ENCODE measurements around the gene RFWD3. TPM values are rescaled to one million over a fixed set of nuclear protein-coding genes. Genes with fewer than 3 reads are reported as not detected.

RFWD3 gene
- total RNA-seq, 1 donor from 2014 or later, result 59.2 TPM

DNA sequence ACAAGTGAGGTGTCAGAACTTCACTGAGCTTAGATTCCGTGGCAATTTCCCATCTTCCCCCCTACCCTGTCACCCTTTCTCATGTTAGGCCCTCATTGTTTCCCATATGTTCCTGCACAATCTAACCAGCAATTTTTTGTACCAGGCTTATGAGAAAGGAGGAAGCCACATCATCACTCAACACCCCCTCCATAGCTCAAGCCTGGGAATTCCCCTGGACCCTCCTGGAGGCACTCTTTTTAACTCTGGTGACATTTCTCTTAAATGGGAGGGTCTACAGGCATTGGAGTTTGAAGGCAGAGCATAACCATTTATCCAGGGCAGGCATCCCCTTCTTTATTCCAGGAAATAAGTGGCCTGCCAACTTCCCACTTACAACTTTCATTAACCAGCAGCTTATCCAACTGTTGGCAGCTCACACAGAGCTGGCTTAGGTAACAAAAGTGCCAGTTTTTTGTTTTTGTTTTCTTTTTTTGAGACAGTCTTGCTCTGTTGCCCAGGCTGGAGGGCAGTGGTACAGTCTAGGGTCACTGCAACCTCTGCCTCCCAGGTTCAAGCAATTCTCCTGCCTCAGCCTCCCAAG lies 49.4 kb downstream of the RFWD3 start:
- DNase-seq (ENCODE audit: low spot score), result no peak

DNA sequence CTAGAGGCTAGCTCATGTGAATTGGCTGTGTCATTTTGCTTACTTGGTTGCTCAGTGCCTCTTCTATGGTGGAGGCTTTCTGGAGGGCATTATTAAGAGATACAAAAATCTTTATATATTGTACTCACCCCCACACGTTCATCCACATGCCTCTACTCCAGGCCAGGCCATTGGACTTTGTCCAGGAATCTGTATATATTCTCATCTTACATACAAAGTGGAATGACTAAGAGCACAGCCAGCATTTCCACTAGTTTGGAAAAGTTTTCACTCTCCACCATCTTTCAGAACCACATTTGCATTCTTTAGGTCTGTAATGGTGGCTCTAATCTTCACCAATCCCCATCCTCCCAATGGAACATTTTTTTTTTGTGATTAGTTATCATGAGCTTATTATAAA lies 55.0 kb downstream of the RFWD3 start:
- no peak for DNase-seq (ENCODE audit: low spot score)

DNA sequence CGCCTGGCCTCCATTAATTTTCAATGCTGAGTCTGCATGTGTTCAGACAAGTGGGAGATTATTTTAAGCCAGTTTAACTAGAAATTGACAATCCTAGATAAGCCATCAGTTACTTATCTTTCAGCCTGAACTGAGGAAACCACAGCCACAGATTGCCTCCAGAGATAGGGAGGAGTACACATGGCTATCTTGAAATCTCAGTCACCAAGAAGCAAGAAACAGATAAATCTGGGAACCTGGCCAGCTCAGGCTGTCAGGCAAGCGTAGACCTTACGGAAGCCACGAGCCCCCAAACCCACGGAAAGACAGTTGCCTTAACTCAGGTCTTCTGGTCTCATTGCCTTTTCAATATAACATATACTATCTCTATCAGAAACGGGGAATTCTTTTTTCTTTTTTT lies 57.7 kb downstream of the RFWD3 start:
- no peak for DNase-seq (ENCODE audit: low spot score)

DNA sequence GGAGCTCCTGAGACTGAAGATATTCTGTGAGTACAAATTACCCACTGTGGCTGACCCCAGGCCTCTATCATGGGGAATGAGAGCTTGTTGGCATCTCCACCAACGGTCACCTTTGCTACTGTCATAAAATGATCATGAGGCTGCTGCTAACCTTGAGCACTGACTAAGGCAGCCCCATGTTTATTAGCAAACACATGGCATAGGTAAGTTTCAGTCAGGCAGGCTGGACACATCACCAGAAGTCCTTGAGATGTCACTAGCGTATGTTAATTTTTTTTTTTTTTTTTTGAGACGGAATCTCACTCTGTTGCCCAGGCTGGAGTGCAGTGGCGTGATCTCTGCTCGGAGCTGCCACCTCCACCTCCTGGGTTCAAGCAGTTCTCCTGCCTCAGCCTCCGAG lies 58.3 kb downstream of the RFWD3 start:
- DNase-seq (ENCODE audit: low spot score), result no peak

DNA sequence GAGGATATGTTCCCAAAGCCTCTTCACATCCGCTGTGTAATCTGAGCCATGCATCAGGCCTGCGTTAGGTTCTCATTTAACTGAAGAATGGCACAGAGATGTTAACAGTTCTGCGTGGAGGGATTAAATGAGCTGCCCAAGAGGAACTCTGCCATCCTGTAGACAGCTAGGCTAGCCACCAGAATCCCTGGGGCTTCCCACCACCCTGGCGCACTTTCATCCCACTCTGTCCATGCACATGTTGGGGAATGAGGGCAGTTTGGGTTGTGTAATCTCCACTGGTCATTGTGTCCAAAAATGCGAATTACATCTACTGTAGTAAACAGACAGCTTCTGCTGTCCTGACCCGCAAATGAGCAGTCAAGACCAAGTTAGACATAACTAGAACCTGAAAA lies 58.7 kb downstream of the RFWD3 start:
- peak; percentile 30 for DNase-seq (ENCODE audit: low spot score)

DNA sequence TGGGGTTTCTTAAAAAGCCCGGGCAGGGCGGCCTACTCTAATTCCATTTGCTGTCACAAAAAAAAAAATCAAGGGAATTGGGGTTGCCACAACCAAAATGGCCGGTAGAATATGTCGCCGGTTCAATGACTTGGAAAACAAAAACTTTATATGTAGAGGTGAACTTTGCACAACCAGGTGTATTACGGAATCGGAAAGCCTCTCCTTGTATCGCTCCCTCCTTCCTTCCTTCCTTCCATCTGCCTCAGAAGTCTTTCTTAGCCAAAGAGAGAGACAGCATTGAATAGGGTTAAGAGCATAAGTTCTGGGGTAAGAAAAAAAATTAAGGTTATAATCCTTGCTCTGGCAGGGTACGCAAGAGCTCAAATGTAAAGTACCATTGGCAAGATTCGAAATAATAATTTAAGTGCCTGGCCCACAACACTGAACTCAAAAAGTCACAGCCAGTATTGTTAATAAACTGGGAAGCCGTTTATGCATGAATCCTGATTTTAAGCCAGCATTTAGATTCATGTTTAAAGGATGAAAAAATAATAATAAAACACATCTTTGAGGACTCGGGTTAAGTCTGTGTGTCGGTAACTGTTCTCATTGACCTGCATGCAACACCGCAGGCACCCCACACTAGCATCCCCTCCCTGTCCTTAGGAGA lies 59.2 kb downstream of the RFWD3 start:
- no peak for DNase-seq (ENCODE audit: low spot score)

DNA sequence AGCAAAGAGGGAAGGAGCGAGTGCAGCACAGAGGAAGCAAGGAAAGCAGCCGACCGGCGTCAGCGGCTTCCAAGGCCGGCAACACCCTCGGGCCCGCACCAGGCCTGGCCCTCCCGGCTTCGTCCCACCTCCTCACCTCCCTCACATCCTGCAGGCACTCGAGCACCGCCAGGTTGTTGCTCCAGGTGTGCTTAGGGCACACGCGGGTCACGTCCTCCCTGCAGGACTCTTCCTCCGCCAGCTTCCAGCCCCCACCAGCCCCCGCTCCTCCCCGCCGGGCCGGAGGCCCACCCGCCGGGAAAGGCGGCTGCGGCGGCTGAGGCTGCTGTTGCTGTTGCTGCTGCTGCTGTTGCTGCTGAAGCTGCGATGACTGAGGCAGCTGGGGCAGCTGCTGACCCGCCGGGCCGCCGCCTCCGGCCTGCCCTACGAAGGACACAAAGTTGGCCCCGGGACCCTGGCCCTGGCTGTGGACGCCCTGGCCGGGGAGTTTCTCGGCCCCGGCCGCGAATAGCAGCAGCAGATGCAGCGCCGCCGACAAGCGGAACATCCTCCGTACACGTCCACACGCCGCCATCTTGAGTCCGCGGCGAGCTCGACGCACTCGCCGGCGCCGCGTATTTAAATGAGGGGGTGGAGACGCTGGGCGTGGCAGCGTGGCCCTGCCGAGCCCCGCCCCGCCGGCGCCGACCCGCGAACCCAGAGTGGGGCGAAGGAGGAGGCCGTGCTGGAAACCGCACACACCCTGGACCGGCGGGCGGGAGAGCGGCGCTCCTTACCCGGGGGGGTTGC lies 60.0 kb downstream of the RFWD3 start, which contains the start of gene GLG1:
TSS of gene GLG1 (minus strand) at position 594 of the 789 bp plus-strand sequence. CDS start at position 574, 20 bp downstream.
- peak; percentile 96 for DNase-seq (ENCODE audit: low spot score)

DNA sequence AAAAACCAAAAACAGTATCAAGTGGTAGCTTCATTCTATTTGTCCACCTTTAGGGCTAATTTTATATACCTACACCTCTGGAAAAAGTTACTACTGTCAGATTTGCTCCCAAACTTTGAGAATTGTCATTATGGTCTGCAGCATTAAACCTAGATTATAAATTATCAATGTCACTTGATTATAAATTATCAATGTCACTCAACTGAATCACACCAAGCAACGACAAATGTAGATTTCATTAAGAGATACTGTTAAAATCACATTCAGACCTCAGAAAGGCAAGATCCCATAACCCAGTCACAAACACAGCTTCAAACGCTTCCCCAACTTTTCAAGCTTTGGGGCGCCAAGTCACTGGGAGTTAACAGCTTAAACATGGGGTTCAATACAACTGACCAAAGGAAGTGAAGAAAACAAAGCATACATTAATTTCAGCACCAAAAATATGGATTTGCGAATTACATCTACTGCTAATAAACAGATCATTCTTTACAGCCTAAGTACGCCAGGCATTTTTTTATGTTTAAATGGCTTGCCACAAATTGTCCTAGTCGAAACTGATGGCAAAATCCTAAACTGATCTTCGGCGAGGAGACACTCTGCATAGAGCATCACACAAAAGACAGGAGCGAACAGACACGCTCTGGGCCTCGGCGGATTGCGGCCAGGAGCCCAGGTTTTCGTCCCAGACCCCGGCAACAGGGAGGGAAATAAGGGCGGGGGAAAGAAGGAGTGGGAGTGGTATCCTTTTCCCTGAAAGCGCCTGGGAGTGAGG lies 60.7 kb downstream of the RFWD3 start:
- no peak for DNase-seq (ENCODE audit: low spot score)

DNA sequence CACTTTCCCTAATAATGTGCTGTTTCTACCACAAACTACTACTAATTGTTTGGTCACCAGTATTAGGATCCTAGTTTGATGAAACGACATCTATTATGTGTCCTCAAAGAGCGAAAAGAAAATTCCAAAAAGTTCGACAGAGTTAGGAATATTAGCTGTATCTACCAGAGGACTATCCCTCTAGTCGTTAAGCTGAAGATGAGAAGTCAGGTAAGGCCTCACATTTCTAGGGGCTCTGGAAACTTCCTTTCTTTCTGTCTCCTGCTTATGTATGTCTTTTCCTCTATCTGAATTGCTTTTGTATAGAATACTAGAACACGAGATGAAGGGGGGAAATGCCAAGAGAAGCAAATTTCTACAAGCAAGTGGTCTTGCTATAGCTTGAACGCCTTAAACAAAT lies 61.3 kb downstream of the RFWD3 start:
- DNase-seq (ENCODE audit: low spot score), result no peak

DNA sequence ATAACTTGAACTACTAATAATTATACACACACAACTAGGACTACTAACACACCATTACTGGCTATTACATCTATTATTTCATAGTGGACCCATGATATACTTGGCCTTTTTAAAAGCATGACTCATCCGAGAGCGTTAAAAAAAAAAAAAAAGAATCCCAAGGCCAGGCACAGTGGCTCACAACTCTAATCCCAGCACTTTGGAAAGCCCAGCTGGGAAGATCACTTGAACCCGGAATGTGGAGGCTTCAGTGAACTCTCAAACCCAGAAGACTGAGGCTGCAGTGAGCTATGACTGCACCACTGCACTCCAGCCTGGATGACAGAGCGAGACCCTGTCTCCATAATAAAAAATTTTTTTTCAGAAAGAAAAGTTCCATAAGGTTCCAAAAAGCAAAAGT lies 62.8 kb downstream of the RFWD3 start:
- peak; percentile 10 for DNase-seq (ENCODE audit: low spot score)

DNA sequence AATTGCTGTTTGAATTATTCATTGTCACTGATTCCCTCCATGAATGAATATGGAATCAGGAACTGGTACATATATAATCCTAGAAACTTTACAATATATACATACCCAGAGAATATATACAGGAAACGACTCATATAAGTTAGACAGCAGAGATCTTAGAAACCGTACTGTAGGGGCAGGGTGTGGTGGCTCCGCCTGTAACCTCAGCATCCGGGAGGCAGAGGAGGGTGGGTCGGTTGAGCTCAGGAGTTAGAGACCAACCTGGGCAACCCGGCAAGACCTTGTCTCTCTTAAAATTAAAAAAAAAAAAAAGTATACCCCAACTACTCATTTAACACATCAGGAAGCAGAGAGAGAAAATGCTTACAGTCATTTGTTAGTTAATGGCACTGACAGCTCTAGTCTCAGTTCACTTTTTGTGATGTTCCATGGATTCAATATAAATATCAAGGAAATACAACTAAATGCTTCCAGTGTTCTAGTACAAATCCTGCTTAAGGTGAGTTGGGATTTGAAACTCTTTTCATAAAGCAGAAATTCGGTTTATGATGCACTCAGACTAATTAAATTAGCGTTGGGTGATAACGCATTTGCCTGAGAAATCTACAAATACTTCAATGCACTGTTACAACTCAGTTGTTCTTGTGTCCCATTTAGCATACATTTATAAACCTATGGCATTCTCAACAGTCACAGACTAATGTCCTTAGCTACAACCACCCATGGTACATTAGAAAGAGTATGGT lies 65.4 kb downstream of the RFWD3 start:
- DNase-seq (ENCODE audit: low spot score), result no peak

DNA sequence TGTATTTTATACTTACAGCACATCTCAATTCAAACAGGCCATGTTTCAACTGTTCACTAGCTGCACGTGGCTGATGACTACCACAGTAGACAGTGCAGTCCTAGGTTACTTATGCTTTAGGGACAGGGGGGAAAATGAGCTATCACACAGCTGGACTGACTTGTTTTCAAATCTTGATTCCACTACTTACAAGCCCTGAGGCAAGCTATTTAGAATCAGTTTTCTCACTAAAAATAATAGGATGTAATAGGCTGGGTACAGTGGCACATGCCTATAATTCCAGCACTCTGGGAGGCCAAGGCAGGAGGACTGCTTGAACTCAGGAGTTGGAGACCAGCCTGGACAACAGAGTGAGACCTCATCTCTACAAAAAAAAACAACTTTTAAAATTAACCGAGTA lies 70.1 kb downstream of the RFWD3 start:
- no peak for DNase-seq (ENCODE audit: low spot score)

DNA sequence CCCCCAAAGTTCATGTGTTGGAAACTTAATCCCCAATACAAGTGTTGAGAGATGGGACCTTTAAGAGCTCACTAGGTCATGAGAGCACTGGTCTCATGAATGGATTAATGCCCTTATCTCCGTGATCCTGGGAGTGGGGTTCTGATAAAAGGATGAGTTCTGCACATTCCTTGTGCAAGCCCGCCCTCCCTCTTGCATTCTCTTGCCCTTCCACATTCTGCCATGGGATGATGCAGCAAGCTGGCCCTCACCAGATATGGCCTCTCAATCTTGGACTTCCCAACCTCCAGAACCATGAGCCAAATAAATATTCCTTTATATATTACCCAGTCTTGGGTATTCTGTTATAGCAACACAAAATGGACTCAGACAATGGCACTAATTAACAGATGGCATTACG lies 73.8 kb downstream of the RFWD3 start:
- DNase-seq (ENCODE audit: low spot score), result no peak

DNA sequence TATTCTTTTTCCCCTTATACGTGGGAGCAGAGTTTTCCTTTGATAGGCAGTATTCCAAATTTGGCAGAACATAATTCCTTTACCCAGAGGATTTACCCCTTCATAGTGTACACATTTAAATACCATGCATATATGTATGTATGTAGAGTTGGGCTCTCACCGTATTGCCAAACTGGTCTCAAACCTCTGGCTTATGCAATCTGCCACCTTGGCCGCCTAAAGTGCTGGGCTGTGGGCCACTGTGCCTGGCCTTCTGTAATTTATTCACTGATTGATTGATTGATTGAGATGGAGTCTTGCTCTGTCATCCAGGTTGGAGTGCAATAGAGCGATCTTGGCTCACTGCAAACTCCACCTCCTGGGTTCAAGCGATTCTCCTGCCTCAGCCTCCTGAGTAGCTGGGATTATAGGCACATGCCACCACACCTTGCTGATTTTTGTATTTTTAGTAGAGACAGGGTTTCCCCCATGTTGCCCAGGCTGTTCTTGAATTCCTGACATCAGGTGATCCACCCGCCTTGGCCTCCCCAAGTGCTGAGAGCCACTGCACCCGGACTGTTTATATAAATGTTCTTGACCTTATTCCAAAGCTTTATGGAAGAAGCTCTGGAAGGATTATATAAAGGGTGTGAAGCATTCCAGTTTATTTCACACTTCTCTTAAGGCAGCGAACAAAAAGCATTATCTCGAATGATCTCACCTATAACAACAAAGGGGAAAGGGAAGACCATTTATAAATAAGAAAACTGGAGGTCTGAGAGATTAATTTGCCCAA lies 74.6 kb downstream of the RFWD3 start:
- no peak for DNase-seq (ENCODE audit: low spot score)

DNA sequence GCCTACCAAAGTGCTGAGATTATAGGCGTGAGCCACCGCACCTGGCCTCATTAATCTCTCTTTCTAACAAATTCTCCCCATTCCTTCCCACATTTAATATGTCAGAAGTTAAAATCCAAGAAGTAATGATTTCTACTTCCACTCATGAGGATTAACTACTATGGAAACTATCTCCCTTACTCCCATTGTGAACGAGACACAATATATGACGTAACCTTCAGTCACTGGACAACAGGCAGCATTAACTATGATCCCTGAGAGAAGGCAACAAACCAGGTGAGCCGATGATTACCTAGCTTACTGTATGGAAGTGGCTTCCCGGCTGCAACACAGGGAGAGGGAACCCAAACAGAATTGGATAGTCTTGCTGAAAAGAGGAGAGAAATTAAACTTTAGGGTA lies 79.7 kb downstream of the RFWD3 start:
- no peak for DNase-seq (ENCODE audit: low spot score)

DNA sequence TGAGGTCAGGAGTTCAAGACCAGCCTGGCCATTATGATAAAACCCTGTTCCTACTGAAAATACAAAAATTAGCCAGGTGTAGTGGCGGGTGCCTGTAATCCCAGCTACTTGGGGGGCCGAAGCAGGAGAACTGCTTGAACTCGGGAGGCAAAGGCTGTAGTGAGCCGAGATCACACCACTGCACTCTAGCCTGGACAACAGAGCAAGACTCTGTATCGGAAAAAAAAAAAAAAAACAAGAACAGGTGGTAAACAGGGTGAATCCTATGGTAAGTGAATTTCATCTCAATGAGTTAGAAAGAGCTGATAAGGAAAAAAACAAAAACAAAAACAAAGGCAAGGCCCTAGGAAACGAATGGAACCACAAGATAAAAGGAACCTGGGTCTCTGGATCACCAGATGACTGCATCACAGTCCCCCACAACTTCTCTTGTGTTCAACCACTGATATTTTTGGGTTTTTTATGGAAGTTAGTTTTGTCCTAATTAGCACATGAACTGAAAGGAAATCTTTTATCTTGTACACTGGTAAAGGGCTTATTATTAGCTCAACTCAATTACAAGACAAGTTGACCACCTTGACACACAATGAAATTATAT lies 80.7 kb downstream of the RFWD3 start:
- no peak for DNase-seq (ENCODE audit: low spot score)

DNA sequence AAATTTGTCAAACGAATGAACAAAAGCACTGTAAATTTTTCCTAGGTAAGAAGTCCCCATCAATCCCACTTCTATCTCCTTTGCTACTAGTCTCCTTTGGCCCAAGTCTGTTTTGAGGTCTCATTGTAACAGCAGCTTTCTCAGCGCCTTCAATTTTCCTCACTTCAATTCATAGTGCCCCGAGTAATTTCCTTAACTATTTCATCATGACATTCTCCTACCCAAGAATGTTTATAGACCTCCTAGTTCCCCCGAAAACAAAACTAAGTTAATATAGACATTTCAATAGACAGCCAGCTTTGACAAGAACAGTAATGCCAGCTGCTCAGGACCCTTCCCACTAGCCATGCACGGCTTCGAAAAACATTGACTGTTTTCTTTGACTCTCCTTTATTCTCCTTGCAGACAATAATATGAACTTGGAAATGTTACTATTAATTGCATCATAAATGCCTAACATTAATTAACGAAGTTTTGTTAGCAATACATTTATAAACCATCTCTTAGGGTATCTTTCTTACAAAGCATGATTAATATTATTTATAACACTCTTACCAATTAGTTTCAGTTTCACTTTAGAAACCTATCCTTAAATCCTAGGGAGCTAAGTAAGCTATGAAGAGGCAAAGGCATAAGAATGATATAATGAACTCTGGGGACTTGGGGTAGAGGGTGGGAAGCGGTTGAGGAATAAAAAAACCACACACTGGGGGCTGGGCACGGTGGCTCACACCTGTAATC lies 82.6 kb downstream of the RFWD3 start:
- no peak for DNase-seq (ENCODE audit: low spot score)

DNA sequence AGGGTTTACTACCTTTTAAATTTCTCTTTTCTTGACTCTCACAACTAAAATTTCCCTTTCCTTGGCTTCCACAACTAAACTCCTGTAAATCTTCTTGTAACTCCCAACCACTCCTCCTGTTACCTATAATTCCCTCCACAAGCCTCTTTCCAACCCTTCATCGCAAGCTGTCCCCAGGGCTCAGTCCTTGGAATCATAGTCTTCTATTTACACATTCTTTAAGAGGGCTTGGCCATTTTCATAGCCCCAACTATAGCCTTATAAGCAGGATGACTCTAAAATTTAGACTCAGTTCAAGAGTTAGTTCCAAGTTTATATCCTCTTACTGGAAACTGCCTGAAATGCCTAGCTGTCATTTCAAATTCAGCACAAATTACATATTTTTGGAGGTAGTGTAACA lies 83.7 kb downstream of the RFWD3 start:
- DNase-seq (ENCODE audit: low spot score), result no peak

DNA sequence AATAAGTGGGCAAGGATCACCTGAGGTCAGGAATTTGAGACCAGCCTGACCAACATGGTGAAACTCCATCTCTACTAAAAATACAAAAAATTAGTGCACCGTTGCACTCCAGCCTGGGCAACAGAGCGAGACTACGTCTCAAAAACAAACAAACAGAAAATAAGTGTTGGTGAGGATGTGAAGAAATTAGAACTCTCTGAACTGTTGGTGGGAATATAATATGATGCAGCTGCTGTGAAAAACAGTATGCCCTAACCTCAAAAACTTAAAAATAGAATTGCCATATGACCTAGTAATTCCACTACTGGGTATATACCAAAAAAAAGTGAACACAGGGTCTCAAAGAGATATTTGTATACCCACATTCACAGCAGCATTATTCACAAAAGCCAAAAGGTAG lies 85.8 kb downstream of the RFWD3 start:
- no peak for DNase-seq (ENCODE audit: low spot score)

DNA sequence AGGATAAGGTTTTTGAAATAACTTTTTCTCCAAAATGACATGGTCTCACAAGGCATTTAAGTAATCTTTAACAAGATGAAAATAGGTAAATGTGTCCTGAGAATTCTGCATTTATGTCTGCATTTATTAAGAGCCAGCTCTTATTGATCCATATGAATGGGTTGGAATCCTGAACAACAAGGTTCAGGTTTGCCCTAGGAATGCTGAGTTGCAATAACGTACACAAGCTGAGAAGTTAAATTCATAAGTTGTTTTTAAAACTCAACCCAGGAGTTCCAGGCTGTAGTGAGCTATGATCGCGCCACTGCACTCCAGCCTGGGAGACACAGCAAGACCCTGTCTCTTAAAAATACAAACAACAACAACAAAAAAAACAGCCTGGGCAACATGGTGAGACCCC lies 87.8 kb downstream of the RFWD3 start:
- DNase-seq (ENCODE audit: low spot score), result no peak

Measured in umbilical cord (tissue), 2 donors.